Ishikawa (cell line): Measurements from ENCODE around the gene CTNNA3.

Source experiments
- MAX ChIP-seq: IDR thresholded peaks from 2 replicates; pipeline ENCODE4 v1.6.1; 2012
- NFIC ChIP-seq: IDR thresholded peaks from 2 replicates; pipeline ENCODE4 v1.6.1; 2012
- TAF1 ChIP-seq: IDR thresholded peaks from 2 replicates; pipeline ENCODE4 v1.6.1; 2012; ENCODE audit warnings: low read depth, mild to moderate bottlenecking
- ZBTB7A ChIP-seq: IDR thresholded peaks from 2 replicates; pipeline ENCODE4 v1.6.1; 2012; ENCODE audit warnings: low read depth

DNA sequence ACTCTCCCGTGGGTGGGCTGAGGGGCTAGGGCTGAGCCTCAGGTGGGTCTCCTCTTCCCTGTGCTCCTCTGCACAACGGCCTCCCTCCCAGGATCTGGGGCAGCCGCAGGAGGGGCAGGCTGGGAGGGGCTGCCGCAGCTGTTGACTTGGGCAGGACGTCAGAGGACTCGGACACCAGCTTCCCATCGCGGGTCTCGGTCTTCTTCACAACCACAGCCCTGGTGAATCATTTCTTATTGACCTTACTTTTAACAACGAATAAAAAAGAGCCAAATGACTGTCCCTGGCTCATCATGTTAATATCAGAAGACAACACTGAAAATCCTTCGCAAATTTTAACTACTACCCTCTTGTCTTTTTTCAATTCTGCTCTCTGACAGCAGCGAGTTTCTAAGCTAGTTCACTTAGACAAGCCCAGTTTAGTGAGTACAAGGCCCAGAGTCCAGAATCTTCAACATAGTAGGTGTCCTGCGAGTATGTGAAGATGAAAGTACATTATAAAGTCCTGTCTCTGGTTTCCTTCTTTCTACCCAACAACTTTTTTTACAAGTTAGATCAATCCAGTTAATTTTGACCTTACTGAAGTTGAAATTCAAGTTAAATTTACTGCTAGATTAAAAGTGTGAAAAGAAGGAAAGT, 32.4 kb downstream of the CTNNA3 start:
- TF ChIP-seq ZBTB7A, result no peak
- TF ChIP-seq MAX, result no peak
- no peak for TF ChIP-seq TAF1
- no peak for TF ChIP-seq NFIC
